Caki2 (cell line): ENCODE results near the gene HSPB1. TPM values are rescaled to one million over a fixed set of nuclear protein-coding genes. Genes with fewer than 3 reads are reported as not detected.
A peak's percentile ranks its signal among the peaks of the same experiment; 100 is the strongest.
"Not testable (repeated sequence)": the region's sequence is repeated elsewhere in the genome, so short reads cannot be mapped to it uniquely, and the experiment has no call there.

Source experiments
- DNase-seq: peaks from one replicate; pipeline ENCODE4 v3.0.0-alpha.2; 2015; ENCODE audit warnings: low read depth
- in situ Hi-C: cut with HindIII; loops from 2 replicates; pipeline ENCODE4 v1.10.0; 2016; ENCODE audit warnings: low sequenced_read_pairs, low pct_unique_long_range_greater_than_20kb, mixed read lengths
- total RNA-seq: library from RNA; depleted of rRNA; stranded (reverse); fragments of >200 nt; shearing (Covaris generic); gene quantifications from 2 replicates; pipeline ENCODE4 v1.2.3, GENCODE V29; 2014; ENCODE audit warnings: low replicate concordance; rRNA removed

The HSPB1 gene
- total RNA-seq = 173 and 177 TPM in 2 replicates

GRCh38 chr7:76302347-76303201, at the start of gene HSPB1:
HSPB1 (plus strand) TSS chr7:76302673; CDS start chr7:76302713, 40 bp downstream.
- peak; percentile 96 for DNase-seq
- in situ Hi-C loops = no loop called here

- DNase-seq = no peak
- in situ Hi-C loops = no loop called here
Observed at GRCh38 chr7:76254781-76255180, 47.7 kb upstream of the HSPB1 start.

GRCh38 chr7:76257973-76258372, 44.5 kb upstream of the HSPB1 start:
- in situ Hi-C loops = no loop called here
- no peak for DNase-seq

GRCh38 chr7:76259124-76260093, 43.1 kb upstream of the HSPB1 start:
- no peak for DNase-seq
- in situ Hi-C loops = no loop called here

- in situ Hi-C loops = no loop called here
Observed at GRCh38 chr7:76260171-76260703, 42.2 kb upstream of the HSPB1 start.

GRCh38 chr7:76261329-76261728, 41.1 kb upstream of the HSPB1 start:
- in situ Hi-C loops = no loop called here
- DNase-seq = no peak

More at GRCh38 chr7:76260171-76260703, 42.2 kb upstream of the HSPB1 start:
- peak; percentile 63 for DNase-seq

- no peak for DNase-seq
- in situ Hi-C loops = no loop called here
Observed at GRCh38 chr7:76261931-76262330, 40.5 kb upstream of the HSPB1 start.

- peak; percentile 50 for DNase-seq
- in situ Hi-C loops = no loop called here
Observed at GRCh38 chr7:76262683-76263402, 39.6 kb upstream of the HSPB1 start.

GRCh38 chr7:76265299-76265698, 37.2 kb upstream of the HSPB1 start:
- no peak for DNase-seq
- in situ Hi-C loops = no loop called here

GRCh38 chr7:76267107-76267893, 35.2 kb upstream of the HSPB1 start:
- DNase-seq = no peak
- in situ Hi-C loops = no loop called here

GRCh38 chr7:76267894-76268183, 34.6 kb upstream of the HSPB1 start:
- DNase-seq = no peak
- in situ Hi-C loops = no loop called here

- DNase-seq = no peak
- in situ Hi-C loops = no loop called here
Observed at GRCh38 chr7:76268376-76268775, 34.1 kb upstream of the HSPB1 start.

GRCh38 chr7:76269895-76270294, 32.6 kb upstream of the HSPB1 start:
- no peak for DNase-seq
- in situ Hi-C loops = no loop called here

GRCh38 chr7:76271384-76271783, 31.1 kb upstream of the HSPB1 start:
- in situ Hi-C loops, DNase-seq: not testable (repeated sequence)

- DNase-seq = no peak
- in situ Hi-C loops = no loop called here
Observed at GRCh38 chr7:76272142-76272541, 30.3 kb upstream of the HSPB1 start.

- DNase-seq = no peak
- in situ Hi-C loops = no loop called here
Observed at GRCh38 chr7:76272851-76273497, 29.5 kb upstream of the HSPB1 start.

GRCh38 chr7:76273503-76273902, 29.0 kb upstream of the HSPB1 start:
- in situ Hi-C loops = no loop called here
- DNase-seq = no peak
